Smooth muscle cell (in vitro differentiated cells): Measurements from ENCODE around the gene ADK. TPM values are rescaled to one million over a fixed set of nuclear protein-coding genes. Genes with fewer than 3 reads are reported as not detected.

Experiments
- DNase-seq: peaks from one replicate; lab custom pipeline; 2025; ENCODE audit not compliant: unreplicated experiment; lab: John Stamatoyannopoulos, UW
- H2AFZ ChIP-seq: fragments of 200-600 bp; sonication (generic); 2 replicates; pipeline ENCODE4 v1.6.0; 2016; ENCODE audit warnings: antibody characterized with exemption, low read depth, mild to moderate bottlenecking
- H3F3A ChIP-seq: fragments of 200-600 bp; sonication (generic); 2 replicates; pipeline ENCODE4 v1.6.0; 2017; ENCODE audit warnings: antibody characterized with exemption, low read depth
- H3K27ac ChIP-seq: fragments of 200-600 bp; sonication (generic); 2 replicates; pipeline ENCODE4 v1.5.1; 2016; ENCODE audit warnings: low read depth, mild to moderate bottlenecking
- H3K27me3 ChIP-seq: fragments of 200-600 bp; sonication (generic); 2 replicates; pipeline ENCODE4 v1.6.1; 2016; ENCODE audit warnings: low read depth, mild to moderate bottlenecking
- H3K36me3 ChIP-seq: fragments of 200-600 bp; sonication (generic); 2 replicates; pipeline ENCODE4 v1.5.1; 2016; ENCODE audit warnings: low read depth
- H3K4me1 ChIP-seq: fragments of 200-600 bp; sonication (generic); 2 replicates; pipeline ENCODE4 v1.5.1; 2016; ENCODE audit warnings: low read depth
- H3K4me2 ChIP-seq: fragments of 200-600 bp; sonication (generic); 2 replicates; pipeline ENCODE4 v1.6.0; 2016; ENCODE audit warnings: mild to moderate bottlenecking
- H3K4me3 ChIP-seq: fragments of 200-600 bp; sonication (generic); 2 replicates; pipeline ENCODE4 v1.5.1; 2016; ENCODE audit warnings: mild to moderate bottlenecking
- H3K79me2 ChIP-seq: fragments of 200-600 bp; sonication (generic); 2 replicates; pipeline ENCODE4 v1.6.0; 2016; ENCODE audit warnings: low read depth, mild to moderate bottlenecking
- H3K9ac ChIP-seq: fragments of 200-600 bp; sonication (generic); 2 replicates; pipeline ENCODE4 v1.6.0; 2016; ENCODE audit warnings: low read depth
- H3K9me3 ChIP-seq: fragments of 200-600 bp; sonication (generic); replicated peaks from 2 replicates; pipeline ENCODE4 v1.5.1; 2016; ENCODE audit warnings: low read depth
- H4K20me1 ChIP-seq: fragments of 200-600 bp; sonication (generic); 2 replicates; pipeline ENCODE4 v1.6.0; 2016; ENCODE audit warnings: low read depth
- CTCF ChIP-seq: fragments of 200-600 bp; sonication (generic); IDR thresholded peaks from 2 replicates; pipeline ENCODE4 v1.5.1; 2017; ENCODE audit warnings: borderline replicate concordance, mild to moderate bottlenecking, antibody characterized with exemption; ENCODE audit not compliant: insufficient read depth, poor library complexity, severe bottlenecking
- WGBS: methylation state at CpG from one replicate; pipeline ENCODE4 v1.1.7; 2016; ENCODE audit warnings: low lambda C conversion rate; 5-methylcytosine and 5-hydroxymethylcytosine counted together
- polyA plus RNA-seq: library from polyadenylated mRNA; unstranded; fragments of >200 nt; fragmentation: Nextera tagmentation; extraction: Ambion mirVana; gene quantifications from 2 replicates; pipeline ENCODE4 v1.2.1, GENCODE V29; 2016
- total RNA-seq: library from RNA; depleted of rRNA; stranded (reverse); fragments of >200 nt; gene quantifications from 2 replicates; pipeline ENCODE4 v1.2.3, GENCODE V29; 2014

The ADK gene
- total and polyA plus RNA-seq, 2 experiments from 2014 or later = 19.4 to 25.1 TPM

GRCh38 chr10:74175510-74176379, 24.7 kb downstream of the ADK start:
- no peaks in the 10 kb centered on the region for H3K36me3 ChIP-seq
- H3K27ac ChIP-seq = peak overlapping the region; percentile 87
- 34% methylated on average over 10 of the region's 10 CpGs for WGBS
- no peak for DNase-seq
- H2AFZ ChIP-seq = peak overlapping the region; percentile 94
- H3K27me3 ChIP-seq = no peaks in the 10 kb centered on the region
- peaks cover 12% of the 10 kb centered on the region for H3K79me2 ChIP-seq
- TF ChIP-seq CTCF = no peak
- H3K9ac ChIP-seq = peak overlapping the region; percentile 91
- no peaks in the 10 kb centered on the region for H3F3A ChIP-seq
- no peaks in the 10 kb centered on the region for H4K20me1 ChIP-seq
- peak overlapping the region; percentile 91 for H3K4me2 ChIP-seq
- H3K4me1 ChIP-seq = peaks cover 7% of the 10 kb centered on the region
- peak overlapping the region; percentile 71 for H3K4me3 ChIP-seq
- no peaks in the 10 kb centered on the region for H3K9me3 ChIP-seq

DNA sequence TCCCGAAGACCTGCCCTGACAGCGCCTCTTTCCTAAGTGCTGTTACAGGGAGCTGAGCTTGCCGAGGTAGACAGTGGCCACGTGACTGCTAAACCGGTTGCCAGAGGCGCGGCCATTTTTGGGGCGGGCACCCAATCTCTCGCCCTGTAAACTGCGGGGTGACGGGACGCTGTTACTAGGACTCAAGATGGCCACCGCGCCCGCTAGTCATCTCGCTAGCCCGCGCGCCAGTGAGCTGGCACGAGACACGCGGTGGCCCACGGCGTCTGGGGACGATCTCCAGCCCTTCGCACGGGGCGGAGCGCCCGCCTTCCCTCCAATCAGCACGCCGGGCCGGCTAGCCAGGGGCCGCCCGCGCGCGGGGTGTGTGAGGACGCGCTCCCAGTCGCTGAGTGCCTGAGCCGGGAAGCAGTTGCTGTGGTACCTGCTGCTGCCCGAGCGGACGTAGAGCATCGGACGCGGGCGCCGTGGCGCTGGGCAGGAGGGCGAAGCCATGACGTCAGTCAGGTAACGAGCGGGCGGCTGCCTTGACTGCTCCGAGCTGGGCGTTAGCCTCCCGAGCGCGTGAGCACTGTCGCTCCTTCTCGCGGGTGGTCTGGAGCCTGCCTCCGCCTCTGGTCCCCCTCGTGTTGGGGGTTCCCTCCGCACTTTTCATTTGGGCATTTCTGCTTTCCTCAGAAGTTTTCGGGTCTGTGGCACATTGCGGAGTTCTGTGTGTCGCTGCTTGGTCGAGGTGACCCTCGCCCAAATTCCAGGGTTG, 25.5 kb downstream of the ADK start:
- peak; percentile 72 for DNase-seq
- peaks cover under 1% of the 10 kb centered on the region for H4K20me1 ChIP-seq
- peaks cover 7% of the 10 kb centered on the region for H3K4me1 ChIP-seq
- H3K4me3 ChIP-seq = peak overlapping the region; percentile 71
- no peaks in the 10 kb centered on the region for H3K36me3 ChIP-seq
- no peaks in the 10 kb centered on the region for H3F3A ChIP-seq
- H3K9me3 ChIP-seq = no peaks in the 10 kb centered on the region
- H3K27me3 ChIP-seq = no peaks in the 10 kb centered on the region
- H3K4me2 ChIP-seq = peak overlapping the region; percentile 91
- WGBS = 1% methylated on average over 71 of the region's 72 CpGs
- peaks cover 13% of the 10 kb centered on the region for H3K79me2 ChIP-seq
- H3K27ac ChIP-seq = peak overlapping the region; percentile 87
- H2AFZ ChIP-seq = peak overlapping the region; percentile 94
- H3K9ac ChIP-seq = peak overlapping the region; percentile 91
- TF ChIP-seq CTCF = no peak

DNA sequence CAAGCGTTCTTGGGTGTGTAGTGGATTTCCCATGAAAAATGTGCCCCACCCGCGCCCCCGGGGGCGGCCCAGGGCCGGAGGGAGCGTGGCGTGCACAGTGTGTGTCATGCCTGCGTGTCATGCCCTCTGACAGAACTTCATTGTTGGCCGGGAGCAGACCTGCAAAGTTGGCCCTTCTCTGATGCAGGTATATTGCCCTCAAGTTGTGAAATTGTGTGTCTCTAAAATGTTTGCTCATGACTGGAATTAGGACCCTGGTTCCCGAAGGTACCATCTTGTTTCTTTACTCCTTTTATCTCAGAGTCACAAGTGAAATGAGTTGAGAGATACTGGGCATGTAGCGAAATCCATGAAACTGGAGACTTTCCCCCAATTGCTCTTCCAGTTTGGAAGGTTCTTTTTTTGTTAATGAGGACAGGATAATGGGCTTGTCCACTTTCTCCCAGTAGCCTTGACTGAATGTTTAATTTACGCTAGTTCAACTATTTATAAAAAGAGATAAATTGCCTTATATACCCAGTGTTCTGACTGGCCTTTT, 26.2 kb downstream of the ADK start:
- Histone ChIP-seq H3K4me2 (peak overlapping the region; percentile 91), H3K9me3 (no peaks in the 10 kb centered on the region), H4K20me1 (peaks cover 5% of the 10 kb centered on the region), H3K27me3 (no peaks in the 10 kb centered on the region), H3K9ac (peak overlapping the region; percentile 91), H3K4me3 (peak overlapping the region; percentile 71), H3F3A (no peaks in the 10 kb centered on the region), H2AFZ (peak overlapping the region; percentile 94), H3K36me3 (no peaks in the 10 kb centered on the region), H3K4me1 (peaks cover 7% of the 10 kb centered on the region), H3K79me2 (peaks cover 19% of the 10 kb centered on the region), H3K27ac (peak overlapping the region; percentile 87)
- 11% methylated on average over 13 of the region's 13 CpGs for WGBS
- DNase-seq = no peak
- TF ChIP-seq CTCF = no peak
